ENCODE data around the gene RBM38. TPM values are rescaled to one million over a fixed set of nuclear protein-coding genes. Genes with fewer than 3 reads are reported as not detected.

The RBM38 gene
- total RNA-seq, 1 experiment from 2014 or later: 56.5 TPM

DNA sequence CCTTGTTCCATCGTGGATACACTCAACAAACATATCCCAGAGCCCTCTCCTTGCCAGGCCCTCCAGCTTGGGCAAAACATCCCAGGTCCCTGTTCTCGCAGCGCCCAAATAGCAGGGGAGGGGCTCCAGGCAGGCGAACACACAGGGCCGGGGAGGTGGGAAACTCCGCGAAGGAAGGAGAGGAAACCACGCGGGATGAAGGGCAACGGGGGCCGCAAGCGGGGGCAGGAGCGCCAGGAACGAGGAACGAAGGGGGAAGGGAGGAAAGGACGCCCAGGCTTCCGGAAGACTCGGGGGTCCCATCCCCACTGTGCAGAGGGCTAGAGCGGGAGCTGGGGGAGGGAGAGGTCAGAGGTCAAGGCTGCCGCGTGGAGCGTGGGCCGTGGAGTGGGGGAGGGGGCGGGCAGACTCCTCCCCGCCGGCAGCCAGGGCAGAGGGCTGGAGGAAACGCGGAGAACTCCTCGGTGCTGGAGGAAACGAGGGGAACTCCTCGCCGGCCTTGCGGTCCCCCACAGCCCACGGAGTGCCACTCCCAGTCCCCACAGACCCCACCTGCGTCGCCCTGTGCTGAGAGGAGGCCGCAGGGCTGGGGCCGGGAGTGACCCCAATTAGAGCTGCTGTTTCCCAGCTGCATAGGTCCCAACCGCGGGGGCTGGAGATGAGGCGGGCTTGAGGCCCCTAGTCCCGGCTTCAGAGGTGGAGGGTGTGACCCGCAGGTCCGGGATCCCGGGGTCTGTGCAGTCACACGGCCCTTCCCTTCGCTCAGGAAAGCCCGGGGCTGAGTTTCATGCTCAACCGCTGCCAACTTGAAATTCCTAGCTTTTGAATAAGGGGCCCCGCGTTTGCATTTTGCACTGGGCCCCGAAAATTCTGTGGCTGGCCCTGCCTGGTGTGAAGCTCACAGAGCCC is 1.2 kb upstream of the RBM38 start:
- POLR2A ChIA-PET (ENCODE audit: unreplicated experiment): no interaction called here
- Histone ChIP-seq H3K27me3 (ENCODE audit: low read length) (no peaks in the 10 kb centered on the region), H3K4me2 (ENCODE audit: low read length) (peak overlapping the region; percentile 81), H3K36me3 (ENCODE audit: low read depth, low read length) (peaks cover 8% of the 10 kb centered on the region; the same call in 1 of the 2 replicates), H4K20me1 (ENCODE audit: low read length) (peaks cover 8% of the 10 kb centered on the region; the same call in 1 of the 2 replicates), H3K9me2 (replicated peaks; ENCODE audit: low read length) (no peaks in the 10 kb centered on the region), H3K4me3 (ENCODE audit: low read length) (peak overlapping the region; percentile 58; the same call in 1 of the 2 replicates), H2AFZ (ENCODE audit: low read length) (peak overlapping the region; percentile 85), H3F3A (ENCODE audit: low read length, unreplicated experiment) (no peaks in the 10 kb centered on the region), H3K4me1 (ENCODE audit: insufficient read depth, low read length) (peaks cover 33% of the 10 kb centered on the region), H3K79me2 (ENCODE audit: low read length) (peaks cover 33% of the 10 kb centered on the region), H3K27ac (ENCODE audit: low read length) (0 out of 2 replicates have a peak overlapping the region, but pooled peaks have one; percentile 0), H3K9ac (ENCODE audit: low read length) (peak overlapping the region; percentile 71), H3K9me3 (ENCODE audit: low read length) (no peaks in the 10 kb centered on the region)
- CTCF ChIA-PET: no interaction called here
- no TSS peak for BruUV-seq (replicated peaks)
- ATAC-seq (no peak), DNase-seq (no peak)
- TF ChIP-seq EZH2 (IDR thresholded peaks at IDR 0.05; ENCODE audit: low read length, unreplicated experiment): no peak
- TF ChIP-seq, protein P1, sequence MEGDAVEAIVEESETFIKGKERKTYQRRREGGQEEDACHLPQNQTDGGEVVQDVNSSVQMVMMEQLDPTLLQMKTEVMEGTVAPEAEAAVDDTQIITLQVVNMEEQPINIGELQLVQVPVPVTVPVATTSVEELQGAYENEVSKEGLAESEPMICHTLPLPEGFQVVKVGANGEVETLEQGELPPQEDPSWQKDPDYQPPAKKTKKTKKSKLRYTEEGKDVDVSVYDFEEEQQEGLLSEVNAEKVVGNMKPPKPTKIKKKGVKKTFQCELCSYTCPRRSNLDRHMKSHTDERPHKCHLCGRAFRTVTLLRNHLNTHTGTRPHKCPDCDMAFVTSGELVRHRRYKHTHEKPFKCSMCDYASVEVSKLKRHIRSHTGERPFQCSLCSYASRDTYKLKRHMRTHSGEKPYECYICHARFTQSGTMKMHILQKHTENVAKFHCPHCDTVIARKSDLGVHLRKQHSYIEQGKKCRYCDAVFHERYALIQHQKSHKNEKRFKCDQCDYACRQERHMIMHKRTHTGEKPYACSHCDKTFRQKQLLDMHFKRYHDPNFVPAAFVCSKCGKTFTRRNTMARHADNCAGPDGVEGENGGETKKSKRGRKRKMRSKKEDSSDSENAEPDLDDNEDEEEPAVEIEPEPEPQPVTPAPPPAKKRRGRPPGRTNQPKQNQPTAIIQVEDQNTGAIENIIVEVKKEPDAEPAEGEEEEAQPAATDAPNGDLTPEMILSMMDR (conservative IDR thresholded peaks at IDR 0.05; ENCODE audit: low read depth, low read length): no peak
- no peak for TF ChIP-seq EZH2phosphoT487 (IDR thresholded peaks at IDR 0.05; ENCODE audit: borderline replicate concordance, low read length)
- intact Hi-C loops (cut with micrococcal nuclease): loop anchor here (5.0 kb wide), 1 partner anchor 47 kb away; no protein-coding TSS in a partner anchor

DNA sequence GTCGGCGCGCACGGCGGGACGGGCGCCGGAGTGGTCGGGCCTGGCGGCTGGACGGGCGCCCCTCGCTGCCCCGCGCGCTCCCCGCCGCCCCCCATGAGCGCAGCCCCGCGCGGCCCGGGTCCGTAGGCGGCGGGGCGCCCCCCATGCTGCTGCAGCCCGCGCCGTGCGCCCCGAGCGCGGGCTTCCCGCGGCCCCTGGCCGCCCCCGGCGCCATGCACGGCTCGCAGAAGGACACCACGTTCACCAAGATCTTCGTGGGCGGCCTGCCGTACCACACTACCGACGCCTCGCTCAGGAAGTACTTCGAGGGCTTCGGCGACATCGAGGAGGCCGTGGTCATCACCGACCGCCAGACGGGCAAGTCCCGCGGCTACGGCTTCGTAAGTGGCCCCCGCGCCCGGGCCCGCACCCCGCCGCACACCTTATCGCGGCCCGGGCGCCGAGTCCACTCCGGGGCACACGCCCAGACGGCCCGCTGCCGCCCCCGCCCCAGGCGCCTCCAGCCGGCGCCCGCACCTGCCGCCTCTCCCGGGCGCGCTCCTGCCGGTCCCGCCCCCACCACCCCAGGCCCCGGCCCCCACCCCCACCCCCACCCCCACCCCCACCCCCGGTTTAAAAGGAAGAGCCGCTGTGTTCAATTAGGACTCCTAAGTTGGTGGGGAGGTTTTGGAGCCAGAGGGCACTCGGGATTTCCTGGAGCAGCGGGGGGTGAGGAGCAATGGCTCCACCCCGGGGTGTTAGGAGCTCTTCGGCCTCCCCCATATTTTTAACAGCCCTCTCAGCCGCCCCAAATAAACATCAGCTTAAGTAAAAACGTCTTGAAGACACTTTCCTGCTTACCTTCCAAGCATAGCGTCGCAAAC is 474 bp downstream of the RBM38 start:
- intact Hi-C loops (cut with micrococcal nuclease): loop anchor here (5.0 kb wide), 1 partner anchor 46 kb away; no protein-coding TSS in a partner anchor
- Histone ChIP-seq H3K27me3 (ENCODE audit: low read length) (no peaks in the 10 kb centered on the region), H3F3A (ENCODE audit: low read length, unreplicated experiment) (no peaks in the 10 kb centered on the region), H3K9me3 (ENCODE audit: low read length) (no peaks in the 10 kb centered on the region), H3K4me2 (ENCODE audit: low read length) (peak overlapping the region; percentile 88), H3K4me1 (ENCODE audit: insufficient read depth, low read length) (peaks cover 33% of the 10 kb centered on the region), H3K4me3 (ENCODE audit: low read length) (peak overlapping the region; percentile 82), H2AFZ (ENCODE audit: low read length) (peak overlapping the region; percentile 73), H4K20me1 (ENCODE audit: low read length) (peaks cover 8% of the 10 kb centered on the region; the same call in 1 of the 2 replicates), H3K27ac (ENCODE audit: low read length) (no peak overlapping the region), H3K9ac (ENCODE audit: low read length) (peak overlapping the region; percentile 49), H3K36me3 (ENCODE audit: low read depth, low read length) (peaks cover 19% of the 10 kb centered on the region; the same call in 1 of the 2 replicates), H3K9me2 (replicated peaks; ENCODE audit: low read length) (no peaks in the 10 kb centered on the region), H3K79me2 (ENCODE audit: low read length) (peaks cover 34% of the 10 kb centered on the region)
- BruUV-seq (replicated peaks): no TSS peak
- DNase-seq: peak; percentile 34
- ChIA-PET CTCF (interaction anchor here (0.6 kb wide), 4 partner anchors 41 to 204 kb away, joined by 3 to 5 read pairs (median 4); no protein-coding TSS in a partner anchor), POLR2A (ENCODE audit: unreplicated experiment) (interaction anchor here (0.6 to 0.9 kb wide), 2 partner anchors 63 to 86 kb away, joined by 4 to 5 read pairs; no protein-coding TSS in a partner anchor)
- ATAC-seq: peak; percentile 8
- TF ChIP-seq EZH2phosphoT487 (IDR thresholded peaks at IDR 0.05; ENCODE audit: borderline replicate concordance, low read length): no peak

Data from PC-3 (cell line).